ENCODE measurements around the gene GALNT13. TPM values are rescaled to one million over a fixed set of nuclear protein-coding genes. Genes with fewer than 3 reads are reported as not detected.

Gene GALNT13
- total RNA-seq, result not detected in 2 replicates

DNA sequence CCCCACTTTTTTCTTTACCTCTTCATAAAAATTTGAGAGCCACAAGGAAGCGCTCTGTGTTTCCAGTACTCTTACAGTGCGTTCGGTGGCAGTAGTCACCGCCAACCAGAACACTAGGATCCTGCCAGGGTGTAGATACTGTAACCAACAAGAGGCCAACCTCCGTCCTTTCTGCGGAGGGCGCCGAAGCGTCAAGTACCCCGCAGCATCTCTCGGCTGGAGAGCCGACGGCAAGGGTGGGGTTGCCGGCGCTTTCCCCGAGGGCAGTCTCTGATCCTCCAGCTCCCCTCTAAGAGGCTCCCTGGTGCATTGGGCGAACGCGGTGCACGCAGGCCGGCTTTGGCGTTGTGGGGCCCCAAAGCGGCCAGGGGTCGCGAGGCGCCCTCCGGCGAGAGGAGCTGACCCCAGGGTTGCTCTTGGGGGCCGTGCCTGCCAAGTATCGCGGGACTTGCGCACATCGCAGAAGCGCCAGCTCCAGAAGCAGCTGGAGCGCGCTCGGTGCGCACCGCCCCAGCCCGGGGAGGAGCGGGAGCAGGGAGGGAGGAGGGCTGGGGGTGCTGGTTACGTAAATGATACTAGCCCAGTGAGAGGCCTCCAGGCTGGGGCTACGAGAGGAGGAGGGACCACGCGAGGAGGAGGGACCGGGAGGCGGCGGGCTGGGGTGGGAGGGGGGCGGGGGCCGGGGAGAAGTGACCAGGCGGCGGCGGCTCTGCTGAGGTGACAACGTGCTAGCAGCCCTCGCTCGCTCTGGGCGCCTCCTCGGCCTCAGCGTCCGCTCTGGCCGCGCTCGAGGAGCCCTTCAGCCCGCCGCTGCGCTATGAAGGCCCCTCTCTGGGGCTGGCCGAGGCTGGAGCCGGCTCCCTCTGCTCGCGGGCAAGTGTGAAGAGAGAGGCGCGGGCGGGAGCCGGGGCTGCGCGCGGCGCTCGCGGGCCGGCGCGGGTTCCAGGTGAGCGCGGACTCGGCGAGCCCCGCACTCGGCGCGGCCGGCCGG, at the start of gene GALNT13:
Gene GALNT13, plus strand, starts transcription at position 692 of the 991 bp plus-strand sequence.
- intact Hi-C loops (cut with micrococcal nuclease), result no loop called here
- Mint-ChIP-seq H3K4me3 (no peak within 1 kb of the TSS), H3K36me3 (ENCODE audit: low read depth) (no peaks in the 10 kb centered on the region), H3K4me1 (peaks cover 3% of the 10 kb centered on the region), H3K27ac (no peak within 1 kb of the TSS), H3K27me3 (peaks cover 22% of the 10 kb centered on the region), H3K9me3 (no peaks in the 10 kb centered on the region)
- ChIA-PET POLR2A (no interaction called here), CTCF (no interaction called here)
- no peak for ATAC-seq (ENCODE audit: low read depth)
- TF ChIP-seq, protein P1, sequence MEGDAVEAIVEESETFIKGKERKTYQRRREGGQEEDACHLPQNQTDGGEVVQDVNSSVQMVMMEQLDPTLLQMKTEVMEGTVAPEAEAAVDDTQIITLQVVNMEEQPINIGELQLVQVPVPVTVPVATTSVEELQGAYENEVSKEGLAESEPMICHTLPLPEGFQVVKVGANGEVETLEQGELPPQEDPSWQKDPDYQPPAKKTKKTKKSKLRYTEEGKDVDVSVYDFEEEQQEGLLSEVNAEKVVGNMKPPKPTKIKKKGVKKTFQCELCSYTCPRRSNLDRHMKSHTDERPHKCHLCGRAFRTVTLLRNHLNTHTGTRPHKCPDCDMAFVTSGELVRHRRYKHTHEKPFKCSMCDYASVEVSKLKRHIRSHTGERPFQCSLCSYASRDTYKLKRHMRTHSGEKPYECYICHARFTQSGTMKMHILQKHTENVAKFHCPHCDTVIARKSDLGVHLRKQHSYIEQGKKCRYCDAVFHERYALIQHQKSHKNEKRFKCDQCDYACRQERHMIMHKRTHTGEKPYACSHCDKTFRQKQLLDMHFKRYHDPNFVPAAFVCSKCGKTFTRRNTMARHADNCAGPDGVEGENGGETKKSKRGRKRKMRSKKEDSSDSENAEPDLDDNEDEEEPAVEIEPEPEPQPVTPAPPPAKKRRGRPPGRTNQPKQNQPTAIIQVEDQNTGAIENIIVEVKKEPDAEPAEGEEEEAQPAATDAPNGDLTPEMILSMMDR (IDR thresholded peaks at IDR 0.05), result no peak
- DNase-seq, result no peak

DNA sequence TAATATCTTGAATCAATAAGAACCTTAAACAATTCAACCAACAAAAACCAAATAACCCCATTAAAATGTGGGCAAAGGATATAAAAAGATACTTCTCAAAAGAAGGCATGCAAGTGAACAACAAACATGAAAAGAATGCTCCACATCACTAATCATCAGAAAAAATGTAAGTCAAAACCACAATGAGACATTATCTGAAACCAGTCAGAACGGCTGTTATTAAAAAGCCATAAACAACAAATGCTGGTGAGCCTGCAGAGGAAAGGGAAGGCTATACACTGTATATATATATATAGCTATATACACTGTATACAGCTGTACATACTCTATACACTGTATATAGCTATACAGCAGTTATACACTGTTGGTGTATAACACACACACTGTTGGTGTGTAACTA, 47.8 kb upstream of the GALNT13 start:
- no peak overlapping the region for H3K4me3 Mint-ChIP-seq
- H3K4me1 Mint-ChIP-seq, result no peaks in the 10 kb centered on the region
- intact Hi-C loops (cut with micrococcal nuclease), result no loop called here
- no peaks in the 10 kb centered on the region for H3K27me3 Mint-ChIP-seq
- TF ChIP-seq, protein P1 (IDR thresholded peaks at IDR 0.05), result no peak
- no peaks in the 10 kb centered on the region for H3K36me3 Mint-ChIP-seq (ENCODE audit: low read depth)
- POLR2A ChIA-PET, result no interaction called here
- peaks cover 5% of the 10 kb centered on the region for H3K9me3 Mint-ChIP-seq
- CTCF ChIA-PET, result no interaction called here
- H3K27ac Mint-ChIP-seq, result no peak overlapping the region
- ATAC-seq (ENCODE audit: low read depth) (no peak), DNase-seq (no peak)

DNA sequence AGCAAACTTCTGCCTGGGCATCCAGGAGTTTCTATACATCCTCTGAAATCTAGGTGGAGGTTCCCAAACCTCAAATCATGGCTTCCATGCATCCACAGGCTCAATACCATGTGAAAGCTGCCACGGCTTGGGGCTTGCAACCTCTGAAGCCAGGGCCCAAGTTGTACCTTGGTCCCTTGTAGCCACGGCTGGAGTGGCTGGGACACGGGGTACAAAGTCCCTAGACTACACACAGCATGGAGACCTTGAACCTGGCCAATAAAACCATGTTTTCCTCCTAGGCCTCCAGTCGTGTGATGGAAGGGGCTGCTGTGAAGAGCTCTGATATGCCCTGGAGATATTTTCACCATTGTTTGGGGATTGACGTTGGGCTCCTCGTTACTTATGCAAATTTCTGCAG, 43.4 kb upstream of the GALNT13 start:
- intact Hi-C loops (cut with micrococcal nuclease), result no loop called here
- Mint-ChIP-seq H3K27me3 (no peaks in the 10 kb centered on the region), H3K36me3 (ENCODE audit: low read depth) (no peaks in the 10 kb centered on the region)

DNA sequence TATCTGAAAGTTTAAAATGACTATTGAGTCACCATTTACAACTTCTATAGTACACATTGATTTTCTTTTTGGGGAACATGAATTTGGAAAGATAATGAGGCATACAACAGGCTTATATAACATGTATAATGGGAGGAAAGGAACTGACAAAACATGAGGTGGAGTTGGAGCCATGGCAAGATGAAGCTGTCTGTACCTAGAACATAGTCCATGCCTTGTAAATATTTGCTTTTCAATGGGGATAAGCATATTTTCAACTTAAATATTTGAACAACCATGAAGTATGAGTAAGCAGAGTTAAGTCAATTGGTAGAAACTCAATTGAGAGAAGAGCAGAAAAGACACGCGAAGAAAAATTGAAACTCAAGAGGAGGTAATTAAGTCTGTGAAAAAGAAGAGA, 37.1 kb upstream of the GALNT13 start:
- no peaks in the 10 kb centered on the region for H3K4me1 Mint-ChIP-seq
- no peak overlapping the region for H3K27ac Mint-ChIP-seq
- TF ChIP-seq, protein P1 (IDR thresholded peaks at IDR 0.05), result no peak
- no peak for ATAC-seq (ENCODE audit: low read depth)
- intact Hi-C loops (cut with micrococcal nuclease), result no loop called here
- DNase-seq, result no peak
- no peak overlapping the region for H3K4me3 Mint-ChIP-seq
- POLR2A ChIA-PET, result no interaction called here
- no peaks in the 10 kb centered on the region for H3K9me3 Mint-ChIP-seq
- H3K27me3 Mint-ChIP-seq, result no peaks in the 10 kb centered on the region
- CTCF ChIA-PET, result no interaction called here
- H3K36me3 Mint-ChIP-seq (ENCODE audit: low read depth), result no peaks in the 10 kb centered on the region

More for the DNA sequence above, 43.4 kb upstream of the GALNT13 start:
- peaks cover 3% of the 10 kb centered on the region for H3K9me3 Mint-ChIP-seq
- no peak overlapping the region for H3K27ac Mint-ChIP-seq
- POLR2A ChIA-PET, result no interaction called here
- TF ChIP-seq, protein P1 (IDR thresholded peaks at IDR 0.05), result no peak
- no peaks in the 10 kb centered on the region for H3K4me1 Mint-ChIP-seq
- no peak overlapping the region for H3K4me3 Mint-ChIP-seq
- ATAC-seq (ENCODE audit: low read depth) (no peak), DNase-seq (no peak)
- CTCF ChIA-PET, result no interaction called here

DNA sequence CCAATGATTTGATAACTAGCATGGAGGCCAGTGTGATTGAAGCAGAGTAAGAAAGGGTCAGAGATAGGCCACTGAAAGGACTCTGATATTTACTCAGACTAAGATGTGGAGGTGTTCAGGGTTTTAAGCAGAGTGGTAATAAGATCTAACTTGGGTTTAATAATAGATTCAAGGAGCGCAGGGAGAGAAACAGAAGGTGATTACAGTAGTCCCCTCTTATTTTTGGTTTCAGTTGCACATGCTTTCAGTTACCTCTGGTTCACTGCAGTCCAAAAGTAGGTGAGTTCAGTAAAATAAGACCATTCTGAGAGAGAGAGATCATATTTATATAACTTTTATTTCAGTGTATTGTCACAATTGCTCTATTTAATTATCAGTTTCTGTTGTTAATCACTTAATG, 13.5 kb upstream of the GALNT13 start:
- ATAC-seq (ENCODE audit: low read depth), result no peak
- H3K27me3 Mint-ChIP-seq, result no peaks in the 10 kb centered on the region
- no peaks in the 10 kb centered on the region for H3K36me3 Mint-ChIP-seq (ENCODE audit: low read depth)
- TF ChIP-seq, protein P1 (IDR thresholded peaks at IDR 0.05), result no peak
- no peaks in the 10 kb centered on the region for H3K4me1 Mint-ChIP-seq
- ChIA-PET CTCF (no interaction called here), POLR2A (no interaction called here)
- peaks cover 9% of the 10 kb centered on the region for H3K9me3 Mint-ChIP-seq
- H3K4me3 Mint-ChIP-seq, result no peak overlapping the region
- DNase-seq, result no peak
- intact Hi-C loops (cut with micrococcal nuclease), result no loop called here
- no peak overlapping the region for H3K27ac Mint-ChIP-seq

Data from activated B cell treated with CpG ODN at 0.5 μM for 24 hours (primary cell).